NOMO-1 treated with dmso at 0.1 percent for 144 hours (cell line): Measurements from ENCODE around the gene SPP2.

Experiments used
- DNase-seq: peaks from one replicate; lab custom pipeline; 2025; ENCODE audit not compliant: unreplicated experiment; lab: John Stamatoyannopoulos, UW

SPP2 gene

DNA sequence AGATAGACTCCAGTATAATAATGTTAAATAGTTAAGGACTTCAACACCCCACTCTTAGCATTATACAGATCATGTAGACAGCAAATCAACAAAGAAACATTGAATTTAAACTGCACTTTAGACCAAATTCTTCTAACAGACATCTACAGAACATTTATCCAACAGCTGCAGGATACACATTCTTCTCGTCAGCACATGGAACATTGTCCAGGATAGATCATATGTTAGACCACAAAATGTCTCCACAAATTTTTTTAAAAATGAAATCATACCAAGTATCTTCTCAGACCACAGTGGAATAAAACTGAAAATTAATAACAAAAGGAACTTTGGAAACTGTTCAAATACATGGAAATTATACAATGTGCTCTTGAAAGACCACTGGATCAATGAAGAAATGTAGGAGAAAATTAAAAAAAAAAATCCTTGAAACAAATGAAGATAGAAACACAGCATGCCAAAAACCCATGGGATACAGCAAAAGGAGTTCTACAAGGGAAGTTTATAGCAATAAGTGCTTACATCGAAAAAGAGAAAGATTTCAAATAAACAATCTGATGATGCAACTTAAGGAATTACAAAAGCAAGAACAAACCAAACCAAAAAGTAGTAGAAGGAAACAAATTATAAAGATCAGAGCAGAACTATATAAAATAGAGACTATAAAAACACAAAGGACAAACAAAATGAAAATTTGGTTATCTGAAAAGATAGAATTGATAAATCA lies 12.3 kb upstream of the SPP2 start:
- no peak for DNase-seq

DNA sequence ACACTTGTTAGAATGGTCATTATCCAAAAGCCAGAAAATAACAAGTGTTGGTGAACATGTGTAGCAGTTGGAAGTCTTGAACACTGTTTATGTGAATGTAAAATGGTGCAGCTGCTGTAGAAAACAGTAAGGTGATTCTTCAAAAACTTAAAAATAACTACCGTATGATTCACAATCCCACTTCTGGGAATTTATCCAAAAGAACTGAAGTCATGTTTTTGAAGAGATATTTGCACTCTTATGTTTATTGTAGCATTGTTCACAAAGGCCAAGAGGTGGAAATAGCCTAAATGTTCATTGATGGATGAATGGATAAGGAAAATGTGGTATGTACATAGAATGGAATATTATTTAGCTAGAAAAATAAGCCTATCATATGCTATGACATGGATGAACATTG lies 6.3 kb upstream of the SPP2 start:
- no peak for DNase-seq

DNA sequence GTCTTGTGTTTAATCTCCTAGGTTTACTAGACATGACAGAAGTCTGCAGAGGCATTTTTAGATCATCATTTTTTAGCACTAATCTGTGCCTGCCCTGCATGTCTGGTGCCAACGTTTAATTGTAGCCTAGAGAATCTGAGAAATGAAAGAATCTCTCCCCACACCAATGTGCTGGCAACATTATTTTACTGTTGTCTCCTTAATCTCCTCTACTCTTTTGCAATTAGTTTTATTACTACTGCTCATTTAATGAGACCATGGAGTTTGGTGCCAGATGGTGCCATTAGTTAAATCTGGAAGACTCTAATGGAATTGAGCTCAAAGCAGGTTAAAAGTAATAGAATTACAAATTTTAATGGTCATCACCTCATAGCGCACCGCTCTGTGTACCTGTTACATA lies 4.0 kb upstream of the SPP2 start:
- DNase-seq = no peak

DNA sequence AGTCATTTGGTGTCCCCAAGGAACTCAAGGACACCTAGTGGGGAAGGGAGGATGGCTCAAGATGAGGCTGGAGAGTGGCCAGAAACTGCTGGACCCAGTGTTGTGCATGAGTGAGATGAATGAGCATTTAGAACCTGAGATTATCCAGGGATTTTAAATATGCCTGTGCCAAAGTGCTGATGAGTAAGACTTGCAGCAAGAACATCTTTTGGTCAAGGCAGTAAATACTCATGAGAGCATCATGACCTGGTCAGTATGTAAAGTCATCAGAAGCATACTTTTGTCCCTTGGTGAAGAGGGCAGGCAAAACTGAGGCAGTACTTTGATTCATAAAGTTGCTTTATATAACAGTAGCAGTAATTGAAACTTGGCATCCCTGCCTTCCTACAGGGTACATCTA lies 3.1 kb upstream of the SPP2 start:
- DNase-seq = no peak

DNA sequence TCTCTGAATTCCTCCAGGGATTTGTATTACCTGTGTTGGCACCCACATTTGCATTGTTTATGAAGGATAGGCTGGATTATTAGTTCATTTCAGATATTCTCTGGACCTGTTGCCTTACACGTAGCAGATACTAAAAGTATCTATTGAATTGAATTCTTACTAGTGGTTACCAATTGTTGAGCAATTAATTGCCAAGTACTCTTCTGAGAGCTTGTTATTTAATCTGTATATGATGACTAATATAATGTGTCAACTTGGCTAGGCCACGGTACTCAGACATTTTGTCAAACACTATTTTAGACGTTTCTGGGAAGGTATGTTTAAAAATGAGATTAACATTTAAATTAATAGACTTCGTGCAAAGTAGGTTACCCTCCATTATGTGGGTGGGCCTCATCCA lies 2.5 kb upstream of the SPP2 start:
- no peak for DNase-seq

DNA sequence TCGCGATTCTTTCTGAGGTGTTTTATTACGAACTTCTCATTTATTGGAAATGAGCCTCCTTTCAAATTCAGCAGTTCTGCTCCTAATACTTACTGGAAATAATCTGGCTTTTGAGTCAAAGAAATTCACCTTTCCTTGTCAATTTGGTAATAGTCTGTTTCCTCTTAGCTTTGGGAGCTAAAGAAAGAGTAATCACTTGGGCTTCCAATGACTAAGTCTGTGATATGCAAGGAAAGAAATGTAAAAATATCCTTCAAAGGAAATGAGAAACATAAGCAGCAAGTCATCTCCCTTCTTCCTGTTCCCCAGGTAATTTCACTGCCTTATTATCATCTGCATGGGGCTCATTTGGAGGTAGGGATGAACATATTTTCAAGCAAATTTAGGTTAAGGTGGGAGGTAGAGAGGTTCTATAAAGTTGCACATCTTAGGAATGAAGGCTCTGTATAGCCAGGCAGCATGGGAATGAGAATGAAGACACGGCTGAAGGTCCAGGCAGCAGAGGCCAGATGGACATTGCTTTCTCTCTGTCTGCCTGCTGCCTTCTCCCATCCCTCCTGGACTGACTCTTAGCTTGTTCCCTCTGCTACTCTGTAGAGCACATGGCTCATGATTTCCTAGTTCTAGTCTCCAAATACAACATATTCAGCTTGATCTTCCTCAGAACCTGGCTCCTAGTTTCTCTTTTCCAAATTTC lies 1.0 kb downstream of the SPP2 start:
- no peak for DNase-seq

DNA sequence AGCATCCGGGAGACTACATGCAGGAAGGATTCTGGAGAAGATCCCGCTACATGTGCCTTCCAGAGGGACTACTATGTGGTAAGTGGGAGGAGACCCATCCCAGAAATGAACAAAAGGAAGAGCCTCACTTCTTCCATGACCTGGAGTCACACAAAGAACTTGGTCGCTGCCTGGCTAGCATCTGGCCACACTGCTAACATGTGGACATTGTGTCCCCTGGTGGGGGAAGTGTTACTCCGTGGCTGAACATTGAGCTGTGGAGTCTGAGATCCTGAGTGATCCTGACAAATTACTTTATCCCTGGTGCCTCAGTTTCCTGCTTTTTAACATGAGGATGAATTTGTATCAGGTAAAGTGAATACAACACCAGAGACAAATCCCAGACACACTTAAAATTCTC lies 8.4 kb downstream of the SPP2 start:
- DNase-seq = no peak

DNA sequence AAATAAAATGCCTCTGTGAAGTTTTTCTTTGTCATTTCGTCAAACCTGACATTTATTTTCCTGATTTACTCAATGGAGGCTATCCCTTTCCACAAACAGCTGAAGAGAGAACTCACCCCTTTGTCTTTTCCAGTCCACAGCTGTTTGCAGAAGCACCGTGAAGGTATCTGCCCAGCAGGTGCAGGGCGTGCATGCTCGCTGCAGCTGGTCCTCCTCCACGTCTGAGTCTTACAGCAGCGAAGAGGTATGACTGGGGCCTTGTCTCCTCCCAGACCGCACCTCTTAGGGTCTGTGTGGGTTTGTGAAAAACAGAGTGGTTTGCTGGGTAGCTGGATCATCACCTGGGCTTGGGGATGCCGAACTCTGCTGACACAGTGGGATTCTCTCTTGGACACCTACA lies 9.7 kb downstream of the SPP2 start:
- DNase-seq = no peak

DNA sequence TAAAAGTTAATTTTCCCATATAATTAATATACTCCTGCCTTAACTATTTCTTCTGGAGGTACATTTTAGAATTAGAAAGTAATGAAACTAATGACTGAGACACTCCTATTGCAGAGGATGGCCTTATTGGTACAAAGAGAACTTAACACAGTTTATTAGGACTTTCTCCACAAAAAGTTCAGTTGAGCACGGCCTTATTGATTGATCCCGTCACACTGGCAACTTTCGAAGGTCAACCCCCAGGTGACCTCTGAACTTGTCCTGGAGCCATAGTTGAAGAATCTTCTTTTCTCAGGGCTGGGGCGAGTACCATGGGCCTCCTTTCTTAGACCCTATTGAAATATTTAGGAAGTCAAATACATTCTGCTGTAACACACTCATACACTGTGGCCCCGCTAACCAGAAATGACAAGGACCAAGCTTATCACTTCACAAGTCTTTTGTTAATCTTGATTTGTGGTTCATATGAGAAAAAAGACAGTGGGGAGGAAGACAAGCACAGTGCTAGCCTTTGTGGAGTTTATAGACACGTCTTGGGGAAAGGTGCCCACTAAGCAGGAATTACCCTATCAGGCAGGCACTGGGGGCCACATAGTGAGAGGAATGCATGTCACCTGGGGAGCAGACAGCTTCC lies 11.2 kb downstream of the SPP2 start:
- no peak for DNase-seq

DNA sequence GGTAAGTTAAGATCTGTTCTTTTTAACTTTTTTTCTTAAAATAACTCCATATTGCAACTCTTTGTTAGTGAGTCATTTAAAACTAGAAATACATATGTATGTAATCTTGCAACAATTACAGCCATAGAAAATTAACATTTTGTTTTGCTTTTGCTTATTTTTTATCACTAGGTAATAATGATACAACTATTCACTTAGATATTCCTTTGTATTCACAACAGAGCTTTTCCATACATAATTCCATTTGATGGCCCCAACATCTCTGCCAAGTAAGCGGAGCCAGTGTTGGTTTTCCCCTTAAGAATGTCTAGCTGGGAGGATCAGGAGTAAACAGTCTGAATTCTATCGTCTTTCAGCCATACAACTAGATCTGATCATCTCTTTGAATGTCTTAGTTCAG lies 16.1 kb downstream of the SPP2 start:
- DNase-seq = no peak

DNA sequence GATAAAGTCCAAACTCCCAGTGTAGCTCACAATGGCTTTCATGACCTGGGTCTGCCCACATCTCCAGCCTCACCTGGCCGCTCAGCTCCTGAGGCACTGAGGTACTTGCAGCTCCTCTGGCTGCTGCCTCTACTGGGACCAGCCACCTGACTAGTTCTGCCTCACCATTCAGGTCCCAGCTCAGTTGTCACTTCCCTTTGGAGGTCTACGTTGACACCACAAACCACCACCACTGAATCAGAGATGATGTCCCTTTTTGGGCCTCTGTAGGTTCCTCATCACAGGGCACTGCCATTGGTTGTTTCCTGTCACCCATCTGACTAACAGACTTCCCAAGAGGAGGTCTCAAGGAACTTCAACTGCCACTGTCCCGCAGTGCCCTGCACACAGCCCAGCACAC lies 21.2 kb downstream of the SPP2 start:
- peak; percentile 66 for DNase-seq

DNA sequence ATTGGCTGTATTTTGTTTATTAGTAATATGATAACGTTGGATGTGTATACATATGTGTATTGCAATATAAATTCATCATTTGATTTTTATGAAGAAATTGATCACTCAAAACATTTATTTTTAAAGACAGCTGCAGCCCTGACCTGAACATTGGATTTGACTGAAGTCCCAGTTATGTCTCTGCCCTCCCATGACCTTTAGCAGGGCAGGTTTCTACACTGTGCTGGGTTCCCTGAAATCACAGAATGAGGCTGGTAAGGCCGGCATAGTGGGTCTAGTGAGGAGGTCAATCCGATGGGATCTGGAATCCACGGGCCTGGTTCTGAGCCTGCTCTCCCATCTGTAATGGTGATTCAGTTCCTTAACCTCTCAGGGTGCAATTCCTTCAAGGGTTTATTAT lies 22.0 kb downstream of the SPP2 start:
- no peak for DNase-seq

DNA sequence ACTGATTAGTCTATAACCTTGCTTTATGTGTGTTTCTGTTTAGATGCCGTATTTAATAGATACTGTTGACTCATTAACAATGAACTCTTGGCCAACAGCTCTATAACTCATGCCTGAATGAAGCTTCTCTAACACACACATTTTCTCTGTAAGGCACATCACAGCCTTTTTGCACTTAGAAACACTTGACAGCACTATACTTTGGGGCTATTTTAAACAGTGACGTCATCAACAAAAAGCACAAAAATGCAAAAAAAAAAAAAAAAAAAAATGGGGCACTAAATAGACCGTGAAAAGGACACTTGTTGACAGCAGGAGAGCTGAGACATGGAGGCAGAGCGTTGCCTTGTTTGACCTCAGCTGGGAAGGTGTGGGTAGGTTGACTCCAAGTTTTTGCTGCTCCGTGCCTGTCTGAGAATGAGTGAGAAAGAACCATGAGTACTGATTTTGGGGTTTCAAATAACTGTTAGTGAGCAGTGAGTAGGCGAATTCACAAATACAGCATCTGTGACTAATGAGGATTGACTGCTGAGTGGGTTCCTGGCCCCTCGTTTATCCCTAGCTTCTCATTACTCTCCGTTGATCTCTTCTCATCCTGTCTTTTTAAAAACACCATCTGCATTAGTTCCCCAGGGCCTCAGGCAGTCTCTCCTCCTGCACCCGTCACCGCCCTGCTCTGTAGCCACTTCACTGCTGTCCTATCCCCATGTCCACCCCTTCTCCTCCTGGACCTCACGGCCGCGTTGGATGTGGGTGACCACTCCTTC lies 24.4 kb downstream of the SPP2 start:
- DNase-seq = no peak

DNA sequence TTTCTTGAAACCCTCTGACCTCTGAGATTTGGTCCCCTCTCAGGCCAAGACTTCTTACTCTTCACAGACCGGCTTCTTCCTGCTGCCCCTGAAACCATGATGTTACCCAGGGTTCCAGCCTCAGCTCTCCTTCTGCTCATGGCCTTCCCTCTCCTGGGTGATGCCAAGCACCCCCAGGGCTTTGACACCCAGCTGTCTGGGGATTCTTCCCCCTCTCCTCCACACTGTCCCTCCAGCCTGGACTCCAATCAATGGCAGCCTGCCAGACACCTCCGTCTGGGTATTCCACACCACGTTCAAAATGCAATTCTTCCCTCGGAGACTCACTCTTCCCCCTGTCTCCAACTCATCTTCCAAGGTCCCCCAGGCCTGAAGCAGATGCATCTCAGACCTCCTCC lies 25.0 kb downstream of the SPP2 start:
- no peak for DNase-seq

DNA sequence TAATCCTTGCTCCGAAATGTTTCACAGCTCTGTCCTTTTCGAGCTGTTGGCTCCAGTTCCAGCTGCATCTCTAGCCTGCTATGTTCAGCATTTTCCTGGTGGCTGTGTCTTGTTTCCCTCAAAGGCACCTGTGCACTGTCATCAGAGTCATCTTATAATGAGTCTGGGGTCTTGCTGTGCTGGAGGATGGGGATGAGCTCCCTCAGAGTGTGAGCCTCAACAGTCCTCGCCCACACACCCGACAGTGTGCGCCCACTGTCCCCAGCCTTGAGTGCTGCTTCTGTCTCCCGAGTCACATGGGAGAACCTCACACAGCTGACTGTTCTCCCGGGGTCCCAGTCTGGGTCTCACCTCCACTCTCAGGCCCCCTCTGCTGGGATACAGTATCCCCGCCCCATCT lies 25.4 kb downstream of the SPP2 start:
- DNase-seq = no peak

DNA sequence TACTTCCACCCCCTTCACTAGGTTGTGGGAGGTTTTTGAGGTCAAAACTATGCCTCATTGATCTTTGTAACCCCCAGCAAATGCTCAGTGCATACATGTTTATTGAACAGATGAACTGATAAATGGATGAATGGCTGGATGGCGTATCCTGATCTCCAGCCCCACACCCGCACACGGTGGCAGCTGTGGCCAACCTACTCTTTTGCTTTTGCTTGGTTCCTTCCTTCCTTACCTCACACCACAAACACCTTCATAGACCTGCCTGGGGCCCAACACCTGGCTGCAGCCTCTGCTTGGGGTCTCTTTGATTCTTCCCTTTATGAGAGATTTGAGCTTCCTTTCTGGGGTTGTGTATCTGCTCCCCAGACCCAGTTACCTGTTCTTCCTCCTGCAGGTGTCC lies 25.9 kb downstream of the SPP2 start:
- no peak for DNase-seq

DNA sequence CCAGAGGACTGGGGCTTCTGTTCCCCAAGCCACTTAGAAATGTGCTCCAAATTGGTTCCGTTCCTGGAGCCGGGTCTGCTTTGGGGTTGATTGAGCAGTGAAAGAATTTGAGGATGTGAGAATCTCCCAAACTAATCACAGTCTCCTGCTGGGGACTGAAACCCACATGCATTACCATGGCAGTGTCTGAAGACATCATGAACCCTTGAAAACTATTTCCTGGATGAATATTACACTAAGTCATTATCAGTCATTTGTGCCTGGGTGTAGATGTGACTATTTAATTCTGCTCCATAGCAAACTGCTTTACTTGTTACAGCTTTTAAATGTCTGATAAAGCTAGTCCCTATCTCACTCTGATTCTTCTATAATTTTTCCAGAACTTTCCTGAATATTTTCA lies 27.6 kb downstream of the SPP2 start:
- no peak for DNase-seq

DNA sequence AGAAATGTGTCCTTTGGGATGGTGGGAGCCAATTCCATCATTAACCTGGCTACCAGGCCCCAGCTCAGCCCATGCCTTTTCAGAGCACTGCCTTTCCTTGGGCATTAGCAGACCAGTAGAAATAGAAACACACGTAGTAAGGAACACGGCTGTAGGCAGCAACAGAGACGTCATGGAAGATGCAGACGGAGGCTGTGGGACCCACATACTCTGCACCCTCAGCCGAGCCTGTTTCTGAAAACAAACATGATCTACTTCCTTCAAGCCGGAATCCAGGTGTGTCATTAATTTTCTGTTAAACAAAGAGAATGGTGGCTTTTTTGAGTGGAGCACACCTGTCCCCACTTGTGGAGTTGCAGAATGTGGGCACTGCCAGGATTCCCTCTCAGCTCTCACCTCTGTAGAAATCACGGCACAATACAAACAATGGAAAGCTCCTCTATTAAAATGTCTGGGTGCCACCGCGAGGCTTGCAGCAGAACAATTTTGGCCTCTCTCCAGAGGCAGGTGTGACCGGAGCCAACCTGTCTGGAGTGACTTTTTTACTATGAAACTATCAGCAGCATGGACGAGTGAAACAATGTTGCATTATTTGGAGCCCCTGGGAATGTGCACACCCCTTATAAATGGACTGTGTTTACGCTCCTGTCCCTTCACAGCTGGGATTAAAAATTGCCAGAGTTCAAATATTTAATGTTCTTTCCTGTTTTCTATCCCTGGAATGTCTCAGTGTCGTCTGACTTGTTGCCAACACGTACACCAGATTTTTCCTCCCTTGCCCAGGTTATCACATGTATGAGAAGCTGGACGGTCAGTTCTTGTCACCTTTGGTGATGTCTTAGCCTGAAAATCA lies 31.7 kb downstream of the SPP2 start:
- no peak for DNase-seq

DNA sequence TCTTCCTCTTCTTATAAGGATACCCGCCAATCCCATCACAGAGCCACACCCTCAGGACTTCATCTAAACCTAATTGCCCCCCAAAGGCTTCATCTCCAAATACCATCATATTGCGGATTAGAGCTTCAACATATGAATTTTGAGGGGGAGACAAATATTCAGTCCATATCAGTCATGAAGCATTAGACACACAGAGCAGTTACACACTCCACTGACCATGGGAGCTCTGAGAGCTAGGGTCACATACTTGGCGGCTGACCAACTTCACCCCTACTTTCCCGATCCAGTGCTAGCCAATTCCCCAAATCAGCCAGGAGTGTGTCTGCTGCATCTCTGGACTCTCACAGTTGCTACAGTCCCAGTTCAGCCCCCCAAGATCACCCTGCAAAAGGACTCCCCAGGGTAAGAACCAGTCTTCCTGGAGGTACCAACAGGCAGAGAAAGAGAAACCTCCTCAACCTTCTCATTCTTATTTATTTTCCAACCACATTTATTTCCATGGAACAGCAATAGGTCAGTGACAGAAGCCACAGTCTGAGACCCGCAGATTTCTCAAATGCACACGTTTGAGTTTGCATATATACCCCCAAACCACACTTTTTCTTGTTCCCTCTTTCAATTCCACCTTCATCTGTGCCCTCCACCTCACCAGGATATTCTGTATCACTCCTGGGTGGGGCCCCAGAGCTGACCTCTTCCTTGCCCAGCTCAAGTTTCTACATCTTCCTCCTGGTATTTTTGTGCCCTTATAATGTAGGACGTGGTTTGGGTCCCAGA lies 33.3 kb downstream of the SPP2 start:
- no peak for DNase-seq

DNA sequence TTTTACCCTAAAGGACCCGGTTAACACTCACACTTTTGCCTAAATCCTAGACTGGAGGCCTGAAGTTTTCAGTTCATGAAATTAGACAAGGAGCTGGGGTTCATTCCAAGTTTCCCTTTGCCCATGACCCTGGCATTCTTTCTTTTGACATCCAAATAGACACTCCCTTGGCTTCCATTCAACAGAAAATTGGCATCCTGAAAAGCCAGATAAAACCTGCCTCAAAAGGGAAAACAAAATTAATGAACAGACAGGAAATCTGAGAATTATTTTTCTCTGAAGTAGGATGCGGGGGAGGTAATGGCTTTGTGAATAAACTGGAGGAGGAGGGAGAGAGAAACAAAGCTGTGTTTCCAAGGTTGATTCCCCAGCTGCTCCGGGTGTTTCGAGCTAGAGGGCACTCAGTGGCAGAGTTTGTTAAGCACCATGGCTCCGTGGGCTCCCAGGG lies 41.0 kb downstream of the SPP2 start:
- DNase-seq = no peak
